ENCODE measurements around the gene NOXO1. TPM values are rescaled to one million over a fixed set of nuclear protein-coding genes. Genes with fewer than 3 reads are reported as not detected.

NOXO1 gene
- polyA plus RNA-seq, 1 of the 3 experiments (the other 2 are of a cell fraction): 0.21 TPM

DNA sequence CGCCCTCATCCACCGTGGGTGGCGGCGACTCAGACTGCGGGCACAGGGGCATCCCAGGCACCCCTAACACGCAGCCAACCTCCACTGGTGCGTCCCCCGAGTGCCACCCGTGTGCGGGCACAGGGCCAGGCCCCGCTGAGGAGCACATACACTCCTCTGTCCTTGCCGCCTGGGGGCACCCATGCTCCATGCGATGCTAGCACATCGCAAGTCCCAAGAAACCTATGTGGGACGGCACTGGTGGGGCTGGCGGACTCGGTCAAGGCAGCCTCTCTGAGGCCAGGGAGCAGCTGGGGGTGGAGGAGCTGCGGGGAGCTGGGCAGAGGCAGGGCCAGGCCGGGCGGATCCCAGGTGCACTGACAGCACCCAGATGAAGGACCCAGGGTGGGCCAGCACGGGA, 24.4 kb upstream of the NOXO1 start:
- Histone ChIP-seq H3K9me2 (no peaks in the 10 kb centered on the region), H3K79me2 (ENCODE audit: insufficient read depth) (peaks cover 85% of the 10 kb centered on the region), H3K4me2 (no peak overlapping the region), H3K27ac (ENCODE audit: low read depth in 2 of 2, low read length in 1 of 2) (peak overlapping the region in 1 of 2 experiments; percentile 25; a peak in 1 of 4 replicates), H3K36me3 (replicated peaks in 1 of 2; ENCODE audit: control insufficient read depth in 1 of 2, insufficient read depth in 2 of 2, low read length in 1 of 2) (peaks cover 3 to 35% of the 10 kb centered on the region in 2 experiments), H3K4me3 (ENCODE audit: low read depth in 2 of 2, low read length in 1 of 2) (no peak overlapping the region; a peak in 1 of 4 replicates), H3F3A (replicated peaks; ENCODE audit: insufficient read depth) (peaks cover 15% of the 10 kb centered on the region), H3K27me3 (ENCODE audit: insufficient read depth) (no peaks in the 10 kb centered on the region), H4K20me1 (ENCODE audit: insufficient read depth) (peaks cover 73% of the 10 kb centered on the region), H3K9ac (no peak overlapping the region), H3K9me3 (no peaks in the 10 kb centered on the region), H3K4me1 (ENCODE audit: control insufficient read depth in 1 of 2, insufficient read depth in 2 of 2, low read depth in 1 of 2, low read length in 1 of 2) (peaks cover 24 to 60% of the 10 kb centered on the region in 2 experiments; a peak in 3 of 4 replicates), H2AFZ (ENCODE audit: low read depth) (no peak overlapping the region)
- DNase-seq: no peak
- ChIA-PET POLR2A (interaction anchor here (0.9 kb wide), 1 partner anchor 41 kb away, joined by 4 read pairs; the partner anchor contains the start of gene RPS2), CTCF (interaction anchor here (2.9 to 4.1 kb wide), 5 partner anchors 16 to 148 kb away, joined by 19 to 108 read pairs (median 26); partner anchors contain the start of genes GFER, NOXO1, NTHL1 and SYNGR3)
- no peak for TF ChIP-seq CHD2 (IDR thresholded peaks at IDR 0.05; ENCODE audit: low read length, partially characterized antibody)
- no peak for TF ChIP-seq YY1 (IDR thresholded peaks at IDR 0.05; ENCODE audit: low read depth)
- WGBS (ENCODE audit: low lambda C conversion rate): 83% methylated on average over 16 of the region's 21 CpGs

DNA sequence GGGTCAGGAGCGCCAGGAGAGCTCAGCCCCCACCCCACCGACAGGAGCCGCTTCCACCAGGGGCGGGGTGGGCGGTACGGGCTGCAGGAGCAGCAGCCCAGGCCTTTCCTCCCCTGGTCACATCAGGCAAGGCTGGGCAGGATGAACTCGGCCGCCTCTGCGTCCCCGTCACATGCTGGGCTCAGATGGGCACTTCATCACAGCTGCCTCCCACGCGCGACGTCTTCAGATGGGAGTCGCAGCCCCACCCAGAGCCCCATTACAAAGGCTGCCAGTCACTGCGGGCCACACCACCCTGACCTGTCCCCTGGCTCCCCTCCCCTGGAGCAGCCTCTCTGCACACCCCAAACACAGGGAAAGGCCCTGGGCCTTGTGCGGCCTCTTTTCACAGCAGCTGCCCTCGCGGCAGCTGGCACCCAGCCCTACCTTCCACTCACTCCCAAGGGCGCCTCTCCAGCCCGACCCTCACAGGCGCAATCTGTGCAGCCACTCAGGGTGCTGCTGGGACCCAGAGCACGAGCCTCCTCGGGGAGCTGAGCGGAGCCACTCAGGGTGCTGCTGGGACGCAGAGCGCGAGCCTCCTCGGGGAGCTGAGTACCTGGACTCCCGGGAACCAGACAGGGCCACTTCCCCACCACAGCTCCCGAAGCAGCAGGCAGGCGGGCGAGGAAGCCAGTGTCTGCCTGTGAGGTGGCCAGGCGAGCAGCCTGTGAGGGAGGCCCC, 23.7 kb upstream of the NOXO1 start:
- Histone ChIP-seq H3K9ac (no peak overlapping the region), H3K9me3 (no peaks in the 10 kb centered on the region), H4K20me1 (ENCODE audit: insufficient read depth) (peaks cover 73% of the 10 kb centered on the region), H3K9me2 (no peaks in the 10 kb centered on the region), H3K36me3 (replicated peaks in 1 of 2; ENCODE audit: control insufficient read depth in 1 of 2, insufficient read depth in 2 of 2, low read length in 1 of 2) (peaks cover 3 to 40% of the 10 kb centered on the region in 2 experiments), H3K4me1 (ENCODE audit: control insufficient read depth in 1 of 2, insufficient read depth in 2 of 2, low read depth in 1 of 2, low read length in 1 of 2) (peaks cover 24 to 54% of the 10 kb centered on the region in 2 experiments; a peak in 3 of 4 replicates), H3K27ac (ENCODE audit: low read depth in 2 of 2, low read length in 1 of 2) (peak overlapping the region in 1 of 2 experiments; percentile 48; a peak in 1 of 4 replicates), H2AFZ (ENCODE audit: low read depth) (no peak overlapping the region), H3K4me3 (ENCODE audit: low read depth in 2 of 2, low read length in 1 of 2) (no peak overlapping the region), H3F3A (replicated peaks; ENCODE audit: insufficient read depth) (peaks cover 9% of the 10 kb centered on the region), H3K27me3 (ENCODE audit: insufficient read depth) (no peaks in the 10 kb centered on the region), H3K79me2 (ENCODE audit: insufficient read depth) (peaks cover 78% of the 10 kb centered on the region), H3K4me2 (no peak overlapping the region; the same call in 1 of the 2 replicates)
- no peak for TF ChIP-seq ELF1 (IDR thresholded peaks at IDR 0.05)
- TF ChIP-seq CHD2 (IDR thresholded peaks at IDR 0.05; ENCODE audit: low read length, partially characterized antibody): no peak
- TF ChIP-seq MEF2A (IDR thresholded peaks at IDR 0.05; ENCODE audit: borderline replicate concordance, low read depth): no peak
- TF ChIP-seq SMC3 (IDR thresholded peaks at IDR 0.05; ENCODE audit: low read depth, low read length): no peak
- TF ChIP-seq EP300 (IDR thresholded peaks at IDR 0.05; ENCODE audit: borderline replicate concordance in 1 of 2, low read depth in 1 of 2, low read length in 1 of 2): no peak
- TF ChIP-seq JUND (IDR thresholded peaks at IDR 0.05): no peak
- no peak for TF ChIP-seq SIN3A (IDR thresholded peaks at IDR 0.05; ENCODE audit: borderline replicate concordance, low read depth, low read length)
- no peak for TF ChIP-seq RCOR1 (IDR thresholded peaks at IDR 0.05; ENCODE audit: low read length)
- no peak for TF ChIP-seq NFIC (IDR thresholded peaks at IDR 0.05; ENCODE audit: borderline replicate concordance)
- TF ChIP-seq, protein P1, sequence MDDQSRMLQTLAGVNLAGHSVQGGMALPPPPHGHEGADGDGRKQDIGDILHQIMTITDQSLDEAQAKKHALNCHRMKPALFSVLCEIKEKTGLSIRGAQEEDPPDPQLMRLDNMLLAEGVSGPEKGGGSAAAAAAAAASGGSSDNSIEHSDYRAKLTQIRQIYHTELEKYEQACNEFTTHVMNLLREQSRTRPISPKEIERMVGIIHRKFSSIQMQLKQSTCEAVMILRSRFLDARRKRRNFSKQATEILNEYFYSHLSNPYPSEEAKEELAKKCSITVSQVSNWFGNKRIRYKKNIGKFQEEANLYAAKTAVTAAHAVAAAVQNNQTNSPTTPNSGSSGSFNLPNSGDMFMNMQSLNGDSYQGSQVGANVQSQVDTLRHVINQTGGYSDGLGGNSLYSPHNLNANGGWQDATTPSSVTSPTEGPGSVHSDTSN (IDR thresholded peaks at IDR 0.05): no peak
- TF ChIP-seq FOXJ3 (CRISPR knock-in tag; IDR thresholded peaks at IDR 0.05): no peak
- TF ChIP-seq, protein P2, sequence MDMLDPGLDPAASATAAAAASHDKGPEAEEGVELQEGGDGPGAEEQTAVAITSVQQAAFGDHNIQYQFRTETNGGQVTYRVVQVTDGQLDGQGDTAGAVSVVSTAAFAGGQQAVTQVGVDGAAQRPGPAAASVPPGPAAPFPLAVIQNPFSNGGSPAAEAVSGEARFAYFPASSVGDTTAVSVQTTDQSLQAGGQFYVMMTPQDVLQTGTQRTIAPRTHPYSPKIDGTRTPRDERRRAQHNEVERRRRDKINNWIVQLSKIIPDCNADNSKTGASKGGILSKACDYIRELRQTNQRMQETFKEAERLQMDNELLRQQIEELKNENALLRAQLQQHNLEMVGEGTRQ (IDR thresholded peaks at IDR 0.05; ENCODE audit: borderline replicate concordance, low read depth, low read length): no peak
- no peak for TF ChIP-seq FOXM1 (IDR thresholded peaks at IDR 0.05; ENCODE audit: low read depth)
- TF ChIP-seq, protein P3, sequence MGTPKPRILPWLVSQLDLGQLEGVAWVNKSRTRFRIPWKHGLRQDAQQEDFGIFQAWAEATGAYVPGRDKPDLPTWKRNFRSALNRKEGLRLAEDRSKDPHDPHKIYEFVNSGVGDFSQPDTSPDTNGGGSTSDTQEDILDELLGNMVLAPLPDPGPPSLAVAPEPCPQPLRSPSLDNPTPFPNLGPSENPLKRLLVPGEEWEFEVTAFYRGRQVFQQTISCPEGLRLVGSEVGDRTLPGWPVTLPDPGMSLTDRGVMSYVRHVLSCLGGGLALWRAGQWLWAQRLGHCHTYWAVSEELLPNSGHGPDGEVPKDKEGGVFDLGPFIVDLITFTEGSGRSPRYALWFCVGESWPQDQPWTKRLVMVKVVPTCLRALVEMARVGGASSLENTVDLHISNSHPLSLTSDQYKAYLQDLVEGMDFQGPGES (IDR thresholded peaks at IDR 0.05; ENCODE audit: low read depth, low read length): no peak
- TF ChIP-seq, protein P4, sequence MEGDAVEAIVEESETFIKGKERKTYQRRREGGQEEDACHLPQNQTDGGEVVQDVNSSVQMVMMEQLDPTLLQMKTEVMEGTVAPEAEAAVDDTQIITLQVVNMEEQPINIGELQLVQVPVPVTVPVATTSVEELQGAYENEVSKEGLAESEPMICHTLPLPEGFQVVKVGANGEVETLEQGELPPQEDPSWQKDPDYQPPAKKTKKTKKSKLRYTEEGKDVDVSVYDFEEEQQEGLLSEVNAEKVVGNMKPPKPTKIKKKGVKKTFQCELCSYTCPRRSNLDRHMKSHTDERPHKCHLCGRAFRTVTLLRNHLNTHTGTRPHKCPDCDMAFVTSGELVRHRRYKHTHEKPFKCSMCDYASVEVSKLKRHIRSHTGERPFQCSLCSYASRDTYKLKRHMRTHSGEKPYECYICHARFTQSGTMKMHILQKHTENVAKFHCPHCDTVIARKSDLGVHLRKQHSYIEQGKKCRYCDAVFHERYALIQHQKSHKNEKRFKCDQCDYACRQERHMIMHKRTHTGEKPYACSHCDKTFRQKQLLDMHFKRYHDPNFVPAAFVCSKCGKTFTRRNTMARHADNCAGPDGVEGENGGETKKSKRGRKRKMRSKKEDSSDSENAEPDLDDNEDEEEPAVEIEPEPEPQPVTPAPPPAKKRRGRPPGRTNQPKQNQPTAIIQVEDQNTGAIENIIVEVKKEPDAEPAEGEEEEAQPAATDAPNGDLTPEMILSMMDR (IDR thresholded peaks at IDR 0.05): no peak
- TF ChIP-seq, protein P5, sequence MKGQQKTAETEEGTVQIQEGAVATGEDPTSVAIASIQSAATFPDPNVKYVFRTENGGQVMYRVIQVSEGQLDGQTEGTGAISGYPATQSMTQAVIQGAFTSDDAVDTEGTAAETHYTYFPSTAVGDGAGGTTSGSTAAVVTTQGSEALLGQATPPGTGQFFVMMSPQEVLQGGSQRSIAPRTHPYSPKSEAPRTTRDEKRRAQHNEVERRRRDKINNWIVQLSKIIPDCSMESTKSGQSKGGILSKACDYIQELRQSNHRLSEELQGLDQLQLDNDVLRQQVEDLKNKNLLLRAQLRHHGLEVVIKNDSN (IDR thresholded peaks at IDR 0.05; ENCODE audit: borderline replicate concordance, low read depth): no peak
- TF ChIP-seq EZH2phosphoT487 (IDR thresholded peaks at IDR 0.05; ENCODE audit: borderline replicate concordance, low read depth): no peak
- no peak for TF ChIP-seq NRF1 (IDR thresholded peaks at IDR 0.05; ENCODE audit: low read depth, low read length)
- TF ChIP-seq RFX5 (IDR thresholded peaks at IDR 0.05; ENCODE audit: low read length): no peak
- TF ChIP-seq TCF12 (IDR thresholded peaks at IDR 0.05): no peak
- WGBS (ENCODE audit: low lambda C conversion rate): 93% methylated on average over 20 of the region's 34 CpGs
- no peak for DNase-seq
- POLR2A ChIA-PET: interaction anchor here (0.9 to 1.2 kb wide), 4 partner anchors 19 to 146 kb away, joined by 4 to 11 read pairs (median 4); partner anchors contain the start of gene RPS2
- CTCF ChIA-PET: interaction anchor here (1.1 to 4.1 kb wide), 14 partner anchors 8 to 149 kb away, joined by 4 to 108 read pairs (median 17); partner anchors contain the start of genes GFER, NOXO1, NTHL1 and SYNGR3
